ENCODE measurements around the gene TMEM259.

TMEM259 gene

DNA sequence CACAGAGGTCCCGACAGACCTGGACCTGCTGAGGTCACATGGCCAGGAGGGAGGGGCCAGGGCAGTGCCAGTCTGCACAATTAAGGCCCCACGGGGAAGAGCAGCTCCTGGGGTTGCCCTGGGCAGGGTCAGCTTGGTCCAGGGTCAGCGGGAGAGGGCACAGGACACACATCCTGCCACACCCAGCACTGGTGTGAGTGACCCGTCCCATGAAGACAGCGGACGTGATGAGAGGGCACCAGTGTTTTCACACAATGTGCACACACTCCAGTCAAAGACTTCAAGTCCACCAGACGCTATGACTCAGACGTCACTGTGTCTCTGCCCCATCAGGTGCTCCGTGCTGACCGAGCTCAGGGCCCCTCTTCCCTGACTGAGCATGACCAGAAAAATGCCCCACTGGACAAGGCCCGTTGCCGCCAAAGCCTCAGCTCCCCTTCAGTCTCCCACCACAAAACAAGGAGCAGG, 4.2 kb downstream of the TMEM259 start:
- no peak for DNase-seq (ENCODE audit: low read depth)

DNA sequence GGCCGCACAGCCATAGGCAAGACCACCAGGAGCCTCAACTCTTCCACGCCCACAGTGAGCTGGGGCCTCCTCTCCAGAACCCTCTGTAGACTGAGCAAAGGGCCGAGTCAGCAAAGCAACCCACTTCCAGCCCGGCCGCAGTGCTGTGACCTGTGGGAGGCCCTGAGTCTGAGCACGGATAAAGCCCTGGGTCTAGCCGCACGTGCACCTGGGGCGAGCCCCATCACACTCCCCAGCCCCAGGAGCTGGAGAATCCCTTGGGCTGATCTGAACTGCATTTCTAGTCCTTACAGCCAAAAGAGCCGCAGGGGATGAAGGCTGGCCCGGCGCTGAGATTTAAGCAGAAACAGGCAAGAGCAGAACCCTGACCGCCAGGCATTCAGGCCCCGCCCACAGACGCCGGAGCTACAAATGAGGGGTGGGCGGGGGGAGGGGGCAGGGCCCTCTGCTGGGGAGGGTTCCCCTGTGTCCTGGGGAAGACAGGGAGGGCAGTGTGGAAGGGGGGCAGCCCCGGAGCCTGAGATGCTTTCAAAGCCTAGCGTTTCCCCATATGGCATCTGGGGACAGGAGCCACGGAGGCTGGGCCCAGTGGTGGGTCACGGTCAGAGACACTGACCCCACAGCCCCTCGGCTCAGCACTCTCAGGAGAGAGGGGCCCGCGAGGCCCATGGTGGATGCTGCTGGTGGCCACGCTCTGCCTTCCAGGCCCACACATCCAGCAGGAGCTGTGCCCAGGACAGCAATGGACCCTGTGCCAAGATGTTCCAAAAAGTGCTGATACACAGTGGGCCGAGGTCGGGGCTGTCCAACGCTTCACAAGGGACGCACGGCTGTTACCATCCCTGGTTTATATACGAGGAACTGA, 4.9 kb downstream of the TMEM259 start:
- DNase-seq (ENCODE audit: low read depth): no peak

DNA sequence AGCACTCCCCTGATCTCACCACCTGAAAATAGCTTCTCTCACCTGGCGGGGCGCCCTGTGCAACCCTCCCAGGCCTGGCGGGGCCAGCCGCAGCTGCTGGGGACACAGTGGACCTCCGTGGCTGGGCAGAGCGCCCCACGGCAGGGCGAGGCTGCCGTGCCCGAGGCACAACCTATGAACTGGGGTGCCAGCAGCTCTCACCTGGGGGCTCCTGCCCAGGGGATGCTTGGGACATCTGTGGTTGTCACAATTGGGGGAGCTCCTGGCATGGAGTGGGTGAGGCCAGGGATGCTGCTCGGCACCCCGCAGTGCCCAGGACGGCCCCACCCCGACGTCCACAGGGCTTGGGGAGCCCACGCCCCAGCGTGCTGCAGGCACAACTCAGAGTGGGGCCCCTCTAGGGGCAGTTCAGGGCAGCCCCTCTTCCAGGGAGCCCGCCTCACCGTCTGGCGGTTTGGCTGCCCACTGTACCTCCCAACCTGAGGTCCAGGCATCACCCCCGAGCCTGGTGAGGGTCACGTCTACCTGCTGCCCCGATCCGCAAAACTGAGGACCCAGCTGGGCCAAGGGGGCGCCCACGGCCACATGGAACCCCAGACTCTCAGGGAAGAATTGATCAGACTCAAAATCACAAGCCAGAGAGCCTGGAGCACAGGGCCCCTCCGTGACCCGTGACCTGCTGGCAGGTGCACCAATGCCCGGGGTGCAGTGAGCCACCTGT, 5.7 kb downstream of the TMEM259 start:
- DNase-seq (ENCODE audit: low read depth): no peak

DNA sequence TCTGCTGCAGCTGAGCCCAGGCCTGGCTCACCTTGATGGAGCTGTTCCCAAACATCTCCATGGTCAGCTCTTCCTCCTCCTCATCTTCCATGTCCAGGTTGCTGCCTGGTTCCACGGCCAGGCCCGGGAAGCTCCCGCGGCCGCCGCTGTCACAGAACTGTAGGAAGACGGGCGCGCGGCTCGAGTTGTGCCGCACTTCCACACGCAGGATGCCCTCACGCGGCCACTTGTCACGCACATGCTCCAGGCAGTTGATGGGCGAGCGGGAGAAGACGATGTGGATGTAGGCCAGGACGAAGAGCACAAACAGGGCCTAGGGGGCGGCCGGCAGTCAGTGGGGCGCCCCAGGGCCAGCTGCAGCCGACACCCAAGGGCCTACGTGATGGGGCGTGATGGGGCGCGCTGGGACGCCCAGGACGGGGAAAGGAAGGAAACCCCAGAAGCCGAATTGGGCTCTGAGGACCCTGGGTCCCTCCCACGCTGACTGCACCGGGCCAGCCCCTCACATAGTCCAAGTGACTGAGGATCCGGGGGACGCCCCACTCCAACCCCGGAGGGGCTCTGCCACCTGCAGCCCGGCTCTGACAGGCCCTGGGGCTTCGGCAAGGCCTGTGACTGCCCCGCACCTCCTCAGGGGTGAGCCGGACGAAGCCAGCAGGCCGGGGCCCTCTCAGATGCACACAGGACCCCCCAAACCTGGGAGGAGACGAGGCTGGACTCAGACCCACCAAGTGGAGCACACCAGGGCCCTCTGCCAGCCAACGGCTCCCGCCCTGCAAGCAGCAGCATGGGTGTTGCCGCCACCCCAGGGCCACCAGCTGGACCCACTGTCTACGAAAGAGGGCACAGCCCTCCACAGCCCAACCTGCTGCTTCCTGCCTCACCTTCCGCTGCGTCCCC, 6.5 kb downstream of the TMEM259 start:
- no peak for DNase-seq (ENCODE audit: low read depth)

DNA sequence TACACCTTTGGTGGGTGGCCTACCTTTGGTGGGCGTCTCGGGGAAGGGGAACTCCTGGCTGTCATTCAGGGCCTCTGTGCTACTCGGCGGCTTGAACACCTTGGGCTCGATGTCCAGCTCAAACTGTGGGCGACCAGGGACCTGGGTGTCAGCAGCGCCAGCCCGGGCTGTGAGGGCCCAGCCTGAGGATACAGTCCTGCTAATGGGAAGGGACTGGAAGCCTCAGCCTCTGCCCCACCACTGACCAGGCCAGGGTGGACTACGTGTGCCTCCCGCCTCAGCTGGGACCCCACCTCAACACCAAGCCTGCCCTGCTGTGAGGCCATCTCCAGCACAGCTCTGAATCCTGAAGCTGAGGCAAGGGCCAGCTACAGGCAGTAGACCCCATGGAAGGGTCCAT, 7.7 kb downstream of the TMEM259 start:
- DNase-seq (ENCODE audit: low read depth): no peak

DNA sequence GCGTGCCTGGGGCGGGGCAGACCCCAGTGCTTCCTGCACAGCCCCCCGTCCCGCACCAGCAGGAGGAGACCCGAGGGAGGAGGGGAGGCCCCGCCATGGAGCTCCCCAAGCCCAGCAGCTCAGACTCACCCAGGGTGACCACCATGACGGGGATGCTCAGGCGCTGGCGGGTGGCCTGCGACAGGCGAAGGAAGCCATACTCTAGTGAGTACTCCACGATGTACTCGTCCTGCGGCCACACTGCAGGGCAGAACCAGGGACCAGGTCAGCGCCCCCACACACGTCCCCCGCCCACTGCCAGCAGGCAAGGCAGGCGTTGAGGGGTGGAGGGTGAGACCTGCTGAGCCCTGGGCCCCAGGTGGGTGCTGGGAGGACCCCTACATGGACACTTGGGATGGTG, 8.6 kb downstream of the TMEM259 start:
- DNase-seq (ENCODE audit: low read depth): no peak

DNA sequence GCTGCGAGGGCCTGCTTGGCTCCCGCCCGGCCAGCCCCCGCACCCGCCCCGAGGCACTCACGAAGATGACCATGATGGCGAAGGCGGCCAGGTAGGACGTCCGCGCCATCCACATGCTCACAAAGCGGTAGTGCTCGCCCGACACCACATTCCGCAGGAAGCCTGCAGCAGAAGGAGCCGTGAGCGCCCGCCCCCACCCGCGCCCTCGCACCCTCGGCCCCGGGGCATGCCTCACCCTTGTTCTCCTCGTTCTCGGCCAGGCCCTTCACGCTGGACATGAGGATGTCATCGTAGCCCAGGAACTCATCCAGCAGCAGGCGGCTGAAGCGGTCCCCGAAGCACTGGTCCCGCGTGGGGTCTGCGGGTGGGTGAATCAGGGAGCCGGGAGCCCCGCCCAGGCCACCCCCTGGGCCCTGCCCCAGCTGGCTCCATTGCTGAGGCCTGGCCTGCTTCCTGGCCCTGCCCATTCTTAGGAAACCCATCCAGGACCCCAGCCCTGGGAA, 9.0 kb downstream of the TMEM259 start:
- no peak for DNase-seq (ENCODE audit: low read depth)

DNA sequence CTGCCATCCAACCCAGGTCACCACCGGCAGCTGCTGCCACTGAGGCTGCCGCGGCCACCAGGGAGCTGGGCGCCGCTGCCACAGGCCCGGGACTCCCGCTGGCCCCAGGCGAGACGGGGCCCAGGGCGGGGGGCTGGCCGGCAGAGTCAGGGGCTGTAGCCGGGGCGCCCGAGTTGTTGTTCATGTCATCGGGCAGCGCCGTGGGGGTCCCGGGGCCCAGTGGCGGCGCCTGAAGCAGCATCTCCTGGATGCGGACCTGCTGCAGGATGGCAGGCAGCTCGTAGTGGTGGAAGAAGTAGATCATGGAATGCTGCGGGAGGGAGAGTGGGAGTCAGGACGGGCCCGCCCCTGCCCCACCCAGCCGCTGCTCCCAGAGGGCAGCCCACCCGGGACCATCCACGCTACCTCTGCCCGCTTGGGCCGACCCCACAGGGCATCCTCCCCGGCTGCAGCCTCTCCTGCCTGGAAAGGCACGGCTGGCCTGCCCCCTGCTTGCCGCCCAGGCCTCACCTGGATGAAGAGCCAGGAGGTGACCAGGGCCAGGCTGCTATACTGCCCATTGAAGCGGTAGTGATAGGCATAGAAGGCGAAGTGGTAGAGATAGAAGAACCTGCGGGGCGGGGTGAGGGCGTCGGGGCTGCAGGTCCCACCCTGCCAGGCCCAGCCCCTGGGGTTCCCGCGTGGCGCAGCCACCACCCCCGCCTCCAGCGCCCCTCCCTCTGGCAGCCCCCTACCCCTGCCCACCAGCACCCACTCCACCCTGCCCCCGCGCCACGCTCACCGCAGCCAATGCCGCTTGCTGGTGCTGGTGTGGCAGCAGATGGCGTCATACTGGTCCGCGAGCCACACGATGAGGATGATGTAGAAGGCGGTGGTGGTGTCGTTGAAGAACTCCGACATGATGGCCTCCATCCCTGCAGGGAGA, 10.1 kb downstream of the TMEM259 start:
- no peak for DNase-seq (ENCODE audit: low read depth)

DNA sequence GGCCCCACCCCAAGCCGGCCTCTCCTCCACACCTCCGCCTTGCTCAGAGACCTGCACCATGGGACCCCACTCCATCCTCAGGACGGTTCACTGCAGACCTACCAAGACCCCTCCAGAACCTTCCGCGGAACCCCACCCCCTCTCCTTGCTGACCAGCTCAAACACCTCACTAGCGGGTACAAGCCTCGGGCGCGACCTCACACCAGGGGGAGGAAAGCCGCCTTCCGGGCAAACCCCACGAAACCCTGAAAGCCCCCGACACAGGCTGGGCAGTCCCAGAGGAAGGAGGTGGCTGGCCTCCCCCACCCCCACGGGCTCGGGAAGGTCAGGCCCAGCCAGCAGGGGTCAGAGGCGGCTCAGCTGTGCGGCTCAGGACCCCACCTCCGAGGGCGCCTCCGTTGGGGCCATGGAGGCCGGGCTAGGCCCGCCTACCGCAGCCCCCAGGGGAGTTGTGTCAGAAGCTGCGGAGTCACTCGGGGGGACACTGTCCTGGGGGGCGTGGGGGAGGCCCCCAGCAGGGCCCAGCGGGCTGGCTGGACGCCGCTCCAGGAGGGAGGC, 10.9 kb downstream of the TMEM259 start:
- no peak for DNase-seq (ENCODE audit: low read depth)

DNA sequence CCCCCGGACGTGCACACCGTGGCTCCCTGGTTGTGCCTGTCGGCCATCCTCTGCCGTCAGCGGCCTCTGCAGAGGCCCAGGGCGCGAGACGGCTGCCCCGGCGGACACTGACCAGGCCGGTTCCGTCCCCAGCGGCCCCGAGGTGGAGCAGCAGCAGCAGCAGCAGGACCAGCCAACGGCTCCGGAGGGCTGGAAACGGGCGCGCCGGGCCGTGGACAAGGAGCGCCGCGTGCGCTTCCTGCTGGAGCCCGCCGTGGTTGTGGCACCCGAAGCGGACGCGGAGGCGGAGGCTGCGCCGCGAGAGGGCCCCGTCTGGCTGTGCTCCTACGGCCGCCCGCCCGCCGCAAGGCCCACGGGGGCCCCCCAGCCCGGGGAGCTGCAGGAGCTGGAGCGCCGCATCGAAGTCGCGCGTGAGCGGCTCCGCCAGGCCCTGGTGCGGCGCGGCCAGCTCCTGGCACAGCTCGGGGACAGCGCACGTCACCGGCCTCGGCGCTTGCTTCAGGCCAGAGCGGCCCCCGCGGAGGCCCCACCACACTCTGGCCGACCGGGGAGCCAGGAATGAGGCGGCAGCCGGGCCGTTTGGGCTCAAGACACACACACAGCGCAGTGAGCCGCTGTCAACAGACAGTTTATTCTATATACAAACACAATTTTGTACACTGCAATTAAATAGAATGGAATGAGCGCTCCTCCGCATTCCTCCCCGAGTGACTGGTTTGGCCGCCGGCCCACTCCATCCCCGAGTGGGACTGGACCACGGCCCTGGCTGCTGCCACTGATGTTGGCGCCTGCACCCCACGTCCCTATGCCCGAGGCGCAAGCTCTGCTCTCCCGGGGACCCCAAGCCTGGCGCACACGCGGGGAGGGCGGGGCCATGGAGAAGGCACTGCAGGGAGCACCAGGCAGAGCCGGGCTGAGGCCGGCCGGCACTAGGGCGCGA, 11.6 kb downstream of the TMEM259 start:
- no peak for DNase-seq (ENCODE audit: low read depth)

DNA sequence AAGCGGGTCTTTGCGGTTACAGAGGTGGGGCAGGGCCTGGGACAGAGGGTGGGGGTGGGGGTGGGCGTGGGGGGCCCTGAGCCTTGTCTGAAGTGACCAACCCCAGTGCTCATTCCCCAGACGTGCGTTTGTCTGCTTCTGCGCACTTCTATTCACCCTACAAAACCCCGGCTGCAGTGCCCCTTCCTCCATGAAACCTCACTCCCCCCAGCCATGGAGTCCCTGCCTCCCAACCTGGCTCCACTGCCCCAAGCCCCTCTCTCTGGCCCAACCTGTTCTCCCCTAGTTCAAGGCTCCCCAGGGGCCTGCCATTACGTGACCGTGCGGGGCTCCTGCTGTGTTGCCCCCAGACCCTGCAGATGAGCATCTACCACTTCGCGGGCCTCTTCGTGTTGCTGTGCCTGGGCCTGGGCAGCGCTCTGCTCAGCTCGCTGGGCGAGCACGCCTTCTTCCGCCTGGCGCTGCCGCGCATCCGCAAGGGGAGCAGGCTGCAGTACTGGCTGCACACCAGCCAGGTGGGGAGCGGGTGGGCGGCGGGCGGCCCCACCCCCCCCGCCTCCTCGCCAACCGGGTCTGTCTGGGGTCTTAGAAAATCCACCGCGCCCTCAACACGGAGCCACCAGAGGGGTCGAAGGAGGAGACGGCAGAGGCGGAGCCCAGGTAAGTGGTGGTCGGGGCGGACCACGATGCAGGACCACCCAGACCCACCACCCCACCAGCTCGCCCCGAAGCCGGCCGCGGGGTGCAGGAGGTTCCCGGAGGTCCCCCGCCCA, 12.5 kb downstream of the TMEM259 start:
- DNase-seq (ENCODE audit: low read depth): no peak

DNA sequence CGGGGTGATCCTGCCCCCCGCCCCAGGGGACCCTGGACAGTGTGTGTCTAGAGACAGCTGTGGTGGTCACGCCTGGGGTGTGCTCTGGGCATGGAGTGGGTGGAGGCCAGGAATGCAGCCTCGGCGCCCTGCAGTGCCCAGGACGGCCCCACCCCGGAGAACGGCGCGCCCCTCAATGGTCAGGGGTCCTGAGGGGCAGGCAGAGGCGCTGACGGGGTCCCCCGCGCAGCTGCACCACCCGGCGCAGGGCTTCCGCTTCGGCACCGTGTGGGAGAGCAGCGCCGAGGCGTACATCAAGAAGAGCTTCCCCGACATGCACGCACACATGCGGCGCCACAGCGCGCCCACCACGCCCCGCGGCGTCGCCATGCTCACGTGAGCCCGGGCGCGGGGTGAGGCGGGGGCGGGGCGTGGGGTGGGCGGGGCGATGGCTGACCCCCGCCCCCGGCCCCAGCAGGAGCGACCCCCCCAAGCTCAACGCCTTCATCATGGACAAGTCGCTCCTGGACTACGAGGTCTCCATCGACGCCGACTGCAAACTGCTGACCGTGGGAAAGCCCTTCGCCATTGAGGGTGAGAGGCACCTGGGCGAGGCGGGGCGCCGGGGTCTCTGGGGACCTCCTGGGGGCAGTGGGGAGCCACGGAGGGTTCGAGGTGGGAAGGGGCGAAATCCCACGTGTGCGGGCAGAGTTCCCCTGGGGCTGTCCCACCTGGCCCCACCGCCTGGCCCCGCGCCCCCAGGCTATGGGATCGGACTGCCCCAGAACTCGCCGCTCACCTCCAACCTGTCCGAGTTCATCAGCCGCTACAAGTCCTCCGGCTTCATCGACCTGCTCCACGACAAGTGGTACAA, 13.3 kb downstream of the TMEM259 start:
- DNase-seq (ENCODE audit: low read depth): no peak

DNA sequence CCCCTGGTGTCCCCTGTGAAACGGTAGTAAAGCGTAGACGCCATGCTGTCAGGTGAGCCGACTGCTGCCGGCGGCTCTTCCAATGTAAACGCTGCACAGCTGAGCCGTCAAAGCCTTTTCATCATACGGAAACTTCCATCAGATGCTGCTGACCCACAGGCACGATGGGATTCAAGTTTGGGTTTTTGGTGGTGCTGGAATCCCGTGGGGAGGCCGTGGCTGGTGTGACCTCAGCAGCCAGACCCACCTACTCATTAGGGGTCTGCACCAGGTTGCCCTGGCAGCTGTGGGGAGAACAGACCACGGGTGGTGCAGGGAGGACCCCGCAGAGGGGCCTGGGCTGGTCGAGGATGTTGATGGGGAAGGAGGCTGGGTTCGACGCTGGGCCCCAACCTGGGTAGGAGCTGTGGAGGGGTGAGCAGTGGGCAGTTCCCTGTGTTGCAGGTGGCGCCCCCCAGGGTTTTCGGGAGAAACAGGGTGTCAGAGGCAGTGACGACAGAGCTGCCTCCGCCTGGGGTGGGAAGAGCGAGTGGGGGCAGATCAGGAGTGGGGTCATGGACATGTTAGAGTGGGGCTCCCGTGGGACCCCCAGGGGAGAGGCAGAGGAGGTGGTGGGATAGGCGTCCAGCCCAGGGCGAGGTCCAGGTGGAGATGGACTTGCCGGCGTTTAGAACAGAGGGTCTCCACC, 14.1 kb downstream of the TMEM259 start:
- DNase-seq (ENCODE audit: low read depth): no peak

DNA sequence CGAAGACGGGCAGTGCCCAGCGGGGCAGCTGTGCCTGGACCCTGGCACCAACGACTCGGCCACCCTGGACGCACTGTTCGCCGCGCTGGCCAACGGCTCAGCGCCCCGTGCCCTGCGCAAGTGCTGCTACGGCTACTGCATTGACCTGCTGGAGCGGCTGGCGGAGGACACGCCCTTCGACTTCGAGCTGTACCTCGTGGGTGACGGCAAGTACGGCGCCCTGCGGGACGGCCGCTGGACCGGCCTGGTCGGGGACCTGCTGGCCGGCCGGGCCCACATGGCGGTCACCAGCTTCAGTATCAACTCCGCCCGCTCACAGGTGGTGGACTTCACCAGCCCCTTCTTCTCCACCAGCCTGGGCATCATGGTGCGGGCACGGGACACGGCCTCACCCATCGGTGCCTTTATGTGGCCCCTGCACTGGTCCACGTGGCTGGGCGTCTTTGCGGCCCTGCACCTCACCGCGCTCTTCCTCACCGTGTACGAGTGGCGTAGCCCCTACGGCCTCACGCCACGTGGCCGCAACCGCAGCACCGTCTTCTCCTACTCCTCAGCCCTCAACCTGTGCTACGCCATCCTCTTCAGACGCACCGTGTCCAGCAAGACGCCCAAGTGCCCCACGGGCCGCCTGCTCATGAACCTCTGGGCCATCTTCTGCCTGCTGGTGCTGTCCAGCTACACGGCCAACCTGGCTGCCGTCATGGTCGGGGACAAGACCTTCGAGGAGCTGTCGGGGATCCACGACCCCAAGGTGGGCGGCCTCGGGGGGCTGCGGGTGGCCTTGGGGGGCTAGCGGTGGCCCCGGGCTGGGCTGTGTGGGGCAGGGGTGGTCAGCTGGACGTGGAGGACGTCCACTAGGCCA, 15.9 kb downstream of the TMEM259 start:
- DNase-seq (ENCODE audit: low read depth): no peak

DNA sequence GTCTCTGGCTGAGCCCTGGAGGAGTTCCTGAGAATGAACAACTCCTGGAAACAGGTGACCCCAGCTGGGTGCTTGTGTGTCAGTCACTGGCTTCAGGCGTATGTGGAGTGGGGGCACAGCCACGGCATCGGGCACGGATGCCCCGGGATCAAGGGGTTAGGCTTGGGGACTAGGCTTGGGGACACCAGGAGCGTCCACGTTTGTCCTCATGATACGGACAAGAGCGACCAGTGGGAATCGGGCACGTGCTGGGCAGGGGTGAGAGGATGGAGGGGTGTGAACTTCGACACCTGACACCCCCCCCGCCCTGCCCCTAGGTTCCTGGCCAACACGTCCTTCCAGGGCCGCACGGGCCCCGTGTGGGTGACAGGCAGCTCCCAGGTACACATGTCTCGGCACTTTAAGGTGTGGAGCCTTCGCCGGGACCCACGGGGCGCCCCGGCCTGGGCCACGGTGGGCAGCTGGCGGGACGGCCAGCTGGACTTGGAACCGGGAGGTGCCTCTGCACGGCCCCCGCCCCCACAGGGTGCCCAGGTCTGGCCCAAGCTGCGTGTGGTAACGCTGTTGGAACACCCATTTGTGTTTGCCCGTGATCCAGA, 16.6 kb downstream of the TMEM259 start:
- no peak for DNase-seq (ENCODE audit: low read depth)

DNA sequence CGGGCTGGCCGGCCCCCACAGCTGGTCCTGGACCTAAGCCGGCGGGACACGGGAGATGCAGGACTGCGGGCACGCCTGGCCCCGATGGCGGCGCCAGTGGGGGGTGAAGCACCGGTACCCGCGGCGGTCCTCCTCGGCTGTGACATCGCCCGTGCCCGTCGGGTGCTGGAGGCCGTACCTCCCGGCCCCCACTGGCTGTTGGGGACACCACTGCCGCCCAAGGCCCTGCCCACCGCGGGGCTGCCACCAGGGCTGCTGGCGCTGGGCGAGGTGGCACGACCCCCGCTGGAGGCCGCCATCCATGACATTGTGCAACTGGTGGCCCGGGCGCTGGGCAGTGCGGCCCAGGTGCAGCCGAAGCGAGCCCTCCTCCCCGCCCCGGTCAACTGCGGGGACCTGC, 17.6 kb downstream of the TMEM259 start:
- no peak for DNase-seq (ENCODE audit: low read depth)
